Sigmoid colon (tissue), 7 donors: ENCODE results near the gene RPS6KA5. TPM values are rescaled to one million over a fixed set of nuclear protein-coding genes. Genes with fewer than 3 reads are reported as not detected.
A peak's percentile ranks its signal among the peaks of the same experiment; 100 is the strongest.

Source experiments
- DNase-seq: peaks from one replicate; pipeline ENCODE4 v3.0.0-alpha.2; 2019
- H3K27ac ChIP-seq, 4 donors: fragments of 200-600 bp; sonication (generic); one replicate each; pipeline ENCODE4 v1.5.1; 2016 to 2019; ENCODE audit warnings: mild to moderate bottlenecking in 1 of 4
- H3K27me3 ChIP-seq, 3 donors: fragments of 200-600 bp; sonication (generic); one replicate each; pipeline ENCODE4 v1.5.1; 2019; ENCODE audit warnings: mild to moderate bottlenecking in 1 of 3
- H3K36me3 ChIP-seq, 4 donors: fragments of 200-600 bp; sonication (generic); one replicate each; pipeline ENCODE4 v1.5.1; 2016 to 2019
- H3K4me1 ChIP-seq, 4 donors: fragments of 200-600 bp; sonication (generic); one replicate each; pipeline ENCODE4 v1.5.1; 2017 to 2019
- H3K4me3 ChIP-seq, 4 donors: fragments of 200-600 bp; sonication (generic); one replicate each; pipeline ENCODE4 v1.5.1; 2017 to 2019; ENCODE audit warnings: mild to moderate bottlenecking in 2 of 4, moderate library complexity in 1 of 4
- H3K9me3 ChIP-seq, 4 donors: fragments of 200-600 bp in 3 of 4; sonication (generic) in 3 of 4; one replicate each; pipeline versions ENCODE4 v1.5.1 to v1.6.1; 2013 to 2019
- CTCF ChIP-seq, 4 experiments: fragments of 450-650 bp in 3 of 4; fragments of 200-600 bp in 1 of 4; IDR thresholded peaks; one replicate each; pipeline ENCODE4 v1.5.1; 2016 to 2019; ENCODE audit warnings: antibody characterized with exemption in 4 of 4, mild to moderate bottlenecking in 3 of 4, moderate library complexity in 2 of 4
- EP300 ChIP-seq, 4 donors: sonication (generic); formaldehyde crosslinking; IDR thresholded peaks; one replicate each; pipeline ENCODE4 v1.6.1; 2017; ENCODE audit warnings: antibody characterized with exemption in 4 of 4
- POLR2A ChIP-seq, 2 donors: fragments of 450-650 bp; IDR thresholded peaks; one replicate each; pipeline ENCODE4 v1.6.1; 2016; ENCODE audit warnings: antibody characterized with exemption in 2 of 2, mild to moderate bottlenecking in 2 of 2, moderate library complexity in 2 of 2
- POLR2AphosphoS5 ChIP-seq, 4 donors: sonication (generic); formaldehyde crosslinking; IDR thresholded peaks; one replicate each; pipeline ENCODE4 v1.6.1; 2017; ENCODE audit warnings: antibody characterized with exemption in 4 of 4
- WGBS, 2 donors: extraction: QIAGEN DNeasy Blood & Tissue Kit; methylation state at CpG; one replicate each; pipeline ENCODE4 v1.1.7; 2013; 5-methylcytosine and 5-hydroxymethylcytosine counted together
- intact Hi-C: fragments of 100-400 bp; cut with DNase I; formaldehyde crosslinking; loops from one replicate; pipeline ENCODE4 v1.15.1; 2023
- polyA plus RNA-seq, 3 donors: library from polyadenylated mRNA; stranded (reverse); fragments of 200-250 nt; gene quantifications; one replicate each; pipeline ENCODE4 v1.2.3, GENCODE V29; 2013
- total RNA-seq, 4 donors: library from RNA; depleted of rRNA; stranded (reverse); fragments of >200 nt; gene quantifications; one replicate each; pipeline ENCODE4 v1.1.0, GENCODE V29; 2016
- donor health status: healthy with polysubstance abuse.
- donor health status: Bipolar disorder and iron deficiency.
- donor health status: healthy.

The RPS6KA5 gene
- total and polyA plus RNA-seq, 7 donors, result 3.6 to 36.4 (median 18.2) TPM

GRCh38 chr14:91061056-91061887, 831 bp upstream of the RPS6KA5 start:
- Histone ChIP-seq H3K27ac (peak overlapping the region; percentile 81 to 98 (median 85)), H3K4me3 (peak overlapping the region; percentile 32 to 54 (median 48)), H3K4me1 (peaks cover 0 to 65% (median 36%) of the 10 kb centered on the region in 4 donors), H3K36me3 (no peaks in the 10 kb centered on the region), H3K9me3 (no peaks in the 10 kb centered on the region), H3K27me3 (no peaks in the 10 kb centered on the region)
- intact Hi-C loops, result loop anchor here (2.0 to 10.0 kb wide), 5 partner anchors 52 to 446 kb away; no protein-coding TSS in a partner anchor
- TF ChIP-seq POLR2AphosphoS5 (IDR thresholded peaks at IDR 0.05) (peak; percentile 50 to 94 (median 78)), POLR2A (IDR thresholded peaks at IDR 0.05) (peak in 1 of 2 donors; percentile 41), CTCF (IDR thresholded peaks at IDR 0.05) (no peak), EP300 (IDR thresholded peaks at IDR 0.05) (peak in 1 of 4 donors; percentile 3)
- 1 to 3% methylated on average over 26 of the region's 26 CpGs for WGBS, 2 donors
- no peak for DNase-seq

- intact Hi-C loops, result loop anchor here (1.0 to 10.0 kb wide), 7 partner anchors 37 to 448 kb away; no protein-coding TSS in a partner anchor
- Histone ChIP-seq H3K9me3 (no peaks in the 10 kb centered on the region), H3K27me3 (no peaks in the 10 kb centered on the region), H3K4me1 (peaks cover 0 to 70% (median 48%) of the 10 kb centered on the region in 4 donors), H3K27ac (peak overlapping the region; percentile 98 to 99 (median 98)), H3K4me3 (peak overlapping the region; percentile 75 to 96 (median 94)), H3K36me3 (no peaks in the 10 kb centered on the region)
- TF ChIP-seq POLR2A (IDR thresholded peaks at IDR 0.05) (no peak), POLR2AphosphoS5 (IDR thresholded peaks at IDR 0.05) (no peak), CTCF (IDR thresholded peaks at IDR 0.05) (no peak), EP300 (IDR thresholded peaks at IDR 0.05) (no peak)
- 1% methylated on average over 72 of the region's 72 CpGs for WGBS, 2 donors
- DNase-seq, result peak; percentile 74
Observed at GRCh38 chr14:91059576-91060350, 678 bp downstream of the RPS6KA5 start.

GRCh38 chr14:91058042-91058581, 2.3 kb downstream of the RPS6KA5 start:
- H3K4me1 ChIP-seq, result peaks cover 0 to 72% (median 40%) of the 10 kb centered on the region in 4 donors
- peak overlapping the region; percentile 98 to 99 (median 98) for H3K27ac ChIP-seq
- no peak for TF ChIP-seq POLR2AphosphoS5 (IDR thresholded peaks at IDR 0.05)
- no peak for TF ChIP-seq EP300 (IDR thresholded peaks at IDR 0.05)
- TF ChIP-seq CTCF (IDR thresholded peaks at IDR 0.05), result no peak
- no peak for TF ChIP-seq POLR2A (IDR thresholded peaks at IDR 0.05)
- H3K9me3 ChIP-seq, result no peaks in the 10 kb centered on the region
- no peaks in the 10 kb centered on the region for H3K27me3 ChIP-seq
- intact Hi-C loops, result loop anchor here (5.0 kb wide), 1 partner anchor 36 kb away; no protein-coding TSS in a partner anchor
- 43 to 69% methylated on average over 6 of the region's 6 CpGs for WGBS, 2 donors
- no peaks in the 10 kb centered on the region for H3K36me3 ChIP-seq
- H3K4me3 ChIP-seq, result peak overlapping the region in 1 of 4 donors; percentile 96
- DNase-seq, result no peak

GRCh38 chr14:91056361-91056760, 4.1 kb downstream of the RPS6KA5 start:
- 94 to 96% methylated on average over 3 of the region's 3 CpGs for WGBS, 2 donors
- H3K9me3 ChIP-seq, result no peaks in the 10 kb centered on the region
- no peaks in the 10 kb centered on the region for H3K36me3 ChIP-seq
- peak in 3 of 4 donors; percentile 19 to 70 (median 59) for TF ChIP-seq POLR2AphosphoS5 (IDR thresholded peaks at IDR 0.05)
- no peak for TF ChIP-seq EP300 (IDR thresholded peaks at IDR 0.05)
- H3K4me1 ChIP-seq, result peaks cover 0 to 58% (median 31%) of the 10 kb centered on the region in 4 donors
- peak overlapping the region in 3 of 4 donors; percentile 43 to 98 (median 56) for H3K27ac ChIP-seq
- intact Hi-C loops, result loop anchor here (5.0 kb wide), 1 partner anchor 34 kb away; no protein-coding TSS in a partner anchor
- no peak for DNase-seq
- no peak overlapping the region for H3K4me3 ChIP-seq
- H3K27me3 ChIP-seq, result no peaks in the 10 kb centered on the region
